HAP-1 (cell line): ENCODE measurements around the gene TBC1D5.
"Not testable (repeated sequence)": the region's sequence is repeated elsewhere in the genome, so short reads cannot be mapped to it uniquely, and the experiment has no call there.

ENCODE experiments used
- DNase-seq, 2 experiments: peaks; one replicate each; pipeline ENCODE4 v3.0.0-alpha.2; 2016 to 2020; ENCODE audit warnings: low spot score in 2 of 2
- H3K27me3 ChIP-seq: fragments of 250-450 bp; sonication (Bioruptor Pico); 2 replicates; pipeline ENCODE4 v1.5.1; 2020; ENCODE audit warnings: low read depth, mild to moderate bottlenecking, moderate library complexity
- H3K36me3 ChIP-seq: fragments of 250-450 bp; sonication (Bioruptor Pico); replicated peaks from 2 replicates; pipeline ENCODE4 v1.5.1; 2020; ENCODE audit warnings: mild to moderate bottlenecking
- H3K4me1 ChIP-seq: fragments of 250-450 bp; sonication (Bioruptor Pico); 2 replicates; pipeline ENCODE4 v1.5.1; 2020; ENCODE audit warnings: mild to moderate bottlenecking
- H3K4me3 ChIP-seq: fragments of 250-450 bp; sonication (Bioruptor Pico); 2 replicates; pipeline ENCODE4 v1.5.1; 2020; ENCODE audit warnings: mild to moderate bottlenecking, moderate library complexity
- H3K9me3 ChIP-seq: fragments of 250-450 bp; sonication (Bioruptor Pico); 2 replicates; pipeline ENCODE4 v1.5.1; 2020; ENCODE audit warnings: mild to moderate bottlenecking, moderate library complexity
- in situ Hi-C: fragments of 300-500 bp; cut with MboI; formaldehyde crosslinking; loops from 3 replicates; pipeline ENCODE4 v1.14.3; 2020; ENCODE audit warnings: low sequenced_read_pairs, inconsistent platforms, mixed read lengths

TBC1D5 gene

DNA sequence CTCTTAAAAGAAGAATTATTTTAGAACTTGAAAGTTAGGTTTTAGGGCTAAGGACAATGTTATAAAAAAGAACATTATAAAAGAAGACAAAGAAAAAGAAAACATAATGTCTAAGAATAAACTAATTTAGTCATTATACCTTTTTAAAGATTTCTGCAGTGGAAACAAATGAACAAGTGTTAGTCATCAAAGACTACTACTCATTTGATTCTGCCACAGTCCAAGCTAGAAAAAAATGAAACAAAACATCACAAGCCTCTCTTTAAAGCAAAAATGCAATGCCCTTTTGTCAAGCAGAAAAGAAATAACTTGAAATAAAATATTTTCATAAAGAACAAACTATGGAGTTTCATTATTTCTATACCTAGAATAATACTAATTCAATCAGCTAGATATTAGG lies 102.0 kb downstream of the TBC1D5 start:
- no peak for DNase-seq
- H3K4me1 ChIP-seq = peaks cover 3% of the 10 kb centered on the region
- no peak overlapping the region for H3K4me3 ChIP-seq
- no peaks in the 10 kb centered on the region for H3K27me3 ChIP-seq
- in situ Hi-C loops = no loop called here
- H3K9me3 ChIP-seq = no peaks in the 10 kb centered on the region
- H3K36me3 ChIP-seq = no peaks in the 10 kb centered on the region

DNA sequence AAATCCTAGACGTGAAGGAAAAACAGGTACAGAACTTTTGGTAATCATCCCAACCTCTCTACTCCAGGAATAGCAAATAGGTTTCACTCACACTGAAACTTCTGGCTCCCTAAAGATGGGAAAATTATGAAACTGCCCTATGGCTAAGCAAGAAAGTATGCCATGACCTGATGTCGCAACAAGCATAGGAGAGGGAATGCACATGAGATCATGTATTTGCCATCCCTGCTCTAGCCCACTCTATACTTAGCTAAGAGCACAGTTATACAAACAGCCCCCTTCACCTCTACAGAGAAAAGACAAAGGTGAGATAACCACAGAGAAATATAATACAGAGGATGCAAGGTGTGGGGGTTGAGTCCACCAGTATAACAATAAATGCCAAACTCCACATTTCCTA lies 102.7 kb downstream of the TBC1D5 start:
- Histone ChIP-seq H3K4me1 (peaks cover 6% of the 10 kb centered on the region), H3K36me3 (no peaks in the 10 kb centered on the region), H3K27me3 (no peaks in the 10 kb centered on the region), H3K9me3 (no peaks in the 10 kb centered on the region), H3K4me3 (no peak overlapping the region)
- no peak for DNase-seq
- in situ Hi-C loops = no loop called here

DNA sequence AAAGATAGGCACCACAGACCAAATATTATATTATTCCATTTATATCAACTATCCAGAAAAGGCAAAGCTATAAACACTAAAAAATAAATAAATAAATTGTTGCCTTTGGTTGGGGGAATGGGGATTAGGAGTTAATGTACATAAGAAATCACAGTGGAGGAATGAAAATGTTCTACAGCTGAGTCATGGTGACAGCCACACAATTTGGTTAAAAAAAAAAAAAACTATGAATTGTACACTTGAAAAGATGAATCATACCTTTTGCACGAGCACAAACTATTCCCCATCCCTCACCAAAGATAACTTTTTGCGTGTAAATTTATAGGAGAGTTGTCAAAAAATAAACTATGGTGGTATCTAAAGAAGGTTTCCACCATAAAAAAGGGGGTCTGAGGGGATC lies 103.2 kb downstream of the TBC1D5 start:
- Histone ChIP-seq H3K36me3 (no peaks in the 10 kb centered on the region), H3K9me3 (no peaks in the 10 kb centered on the region), H3K4me3 (no peak overlapping the region), H3K4me1 (peaks cover 6% of the 10 kb centered on the region), H3K27me3 (no peaks in the 10 kb centered on the region)
- DNase-seq = no peak
- in situ Hi-C loops = no loop called here

DNA sequence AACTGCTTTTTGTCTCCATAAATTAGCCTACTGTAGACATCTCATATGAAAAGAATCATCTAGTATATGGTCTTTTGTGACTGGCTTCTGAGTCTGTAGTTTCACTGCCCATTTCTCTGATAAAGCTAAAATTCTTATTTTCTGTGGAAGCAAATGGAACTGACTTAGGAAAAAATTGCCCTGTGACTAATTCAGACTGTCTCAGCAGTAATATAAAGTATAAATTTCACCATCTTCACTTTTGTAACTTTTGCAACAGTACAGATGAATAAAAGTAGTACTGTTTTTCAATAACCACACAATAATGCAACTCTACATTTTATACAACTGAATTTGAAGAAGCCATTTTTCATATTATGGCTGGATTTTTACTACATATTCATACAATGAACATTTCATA lies 104.1 kb downstream of the TBC1D5 start:
- DNase-seq = no peak
- H3K4me1 ChIP-seq = peaks cover 6% of the 10 kb centered on the region
- in situ Hi-C loops = no loop called here
- H3K36me3 ChIP-seq = no peaks in the 10 kb centered on the region
- H3K4me3 ChIP-seq = no peak overlapping the region
- no peaks in the 10 kb centered on the region for H3K9me3 ChIP-seq
- H3K27me3 ChIP-seq = no peaks in the 10 kb centered on the region

DNA sequence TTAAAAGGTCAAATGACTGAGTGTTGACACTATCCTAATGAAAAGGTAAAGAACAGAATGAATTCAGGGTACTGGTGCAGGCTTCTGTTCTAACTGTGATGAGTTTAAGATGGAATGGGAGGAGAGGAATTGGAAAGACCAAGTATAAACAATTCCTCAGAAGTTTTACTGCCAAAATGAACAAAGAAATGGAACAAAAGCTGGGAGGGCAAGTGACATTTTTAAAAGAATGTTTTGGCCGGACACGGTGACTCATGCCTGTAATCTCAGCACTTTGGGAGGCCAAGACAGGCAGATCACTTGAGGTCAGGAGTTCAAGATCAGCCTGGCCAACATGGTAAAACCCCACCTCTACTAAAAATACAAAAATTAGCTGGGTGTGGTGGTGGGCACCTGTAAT lies 106.8 kb downstream of the TBC1D5 start:
- H3K9me3 ChIP-seq, in situ Hi-C loops, H3K4me1 ChIP-seq, H3K4me3 ChIP-seq, H3K27me3 ChIP-seq, H3K36me3 ChIP-seq: not testable (repeated sequence)
- DNase-seq = peak; percentile 42 to 62

DNA sequence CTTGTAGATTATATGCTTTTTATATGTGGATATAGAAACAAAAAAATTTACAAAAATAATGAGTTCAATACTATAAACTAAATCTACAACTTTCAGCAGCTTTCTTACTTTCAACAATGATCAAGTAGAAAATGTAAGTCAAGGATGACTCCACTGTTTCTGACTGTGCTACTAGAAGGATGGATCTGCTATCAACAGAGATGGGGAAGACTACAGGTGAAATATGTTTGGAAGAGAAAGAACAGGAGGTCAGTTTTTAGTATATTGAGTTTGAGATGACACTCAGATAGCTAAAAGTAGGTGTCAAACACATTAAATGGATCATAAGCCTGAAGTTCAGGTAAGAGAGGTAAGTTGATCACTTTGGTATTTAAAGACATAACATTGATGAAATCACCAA lies 107.5 kb downstream of the TBC1D5 start:
- no peaks in the 10 kb centered on the region for H3K36me3 ChIP-seq
- H3K4me3 ChIP-seq = no peak overlapping the region
- no peaks in the 10 kb centered on the region for H3K27me3 ChIP-seq
- H3K4me1 ChIP-seq = peaks cover 10% of the 10 kb centered on the region
- in situ Hi-C loops = no loop called here
- DNase-seq = no peak
- no peaks in the 10 kb centered on the region for H3K9me3 ChIP-seq

DNA sequence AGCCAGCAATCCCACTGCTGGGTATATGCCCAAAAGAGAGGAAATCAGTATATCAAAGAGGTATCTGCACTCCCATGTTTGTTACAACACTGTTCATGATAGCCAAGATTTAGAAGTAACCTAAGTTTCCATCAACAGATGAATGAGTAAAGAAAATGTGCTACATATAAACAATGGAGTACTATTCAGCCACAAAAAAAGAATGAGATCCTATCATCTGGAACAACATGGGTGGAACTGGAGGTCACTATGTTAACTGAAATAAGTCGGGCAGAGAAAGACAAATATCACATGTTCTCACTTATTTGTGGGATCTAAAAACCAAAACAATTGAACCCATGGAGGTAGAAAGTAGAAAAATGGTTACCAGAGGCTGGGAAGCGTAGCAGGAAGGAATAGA lies 108.2 kb downstream of the TBC1D5 start:
- no peak overlapping the region for H3K4me3 ChIP-seq
- no peaks in the 10 kb centered on the region for H3K9me3 ChIP-seq
- DNase-seq = no peak
- H3K36me3 ChIP-seq = no peaks in the 10 kb centered on the region
- no peaks in the 10 kb centered on the region for H3K27me3 ChIP-seq
- H3K4me1 ChIP-seq = peaks cover 10% of the 10 kb centered on the region
- in situ Hi-C loops = no loop called here

DNA sequence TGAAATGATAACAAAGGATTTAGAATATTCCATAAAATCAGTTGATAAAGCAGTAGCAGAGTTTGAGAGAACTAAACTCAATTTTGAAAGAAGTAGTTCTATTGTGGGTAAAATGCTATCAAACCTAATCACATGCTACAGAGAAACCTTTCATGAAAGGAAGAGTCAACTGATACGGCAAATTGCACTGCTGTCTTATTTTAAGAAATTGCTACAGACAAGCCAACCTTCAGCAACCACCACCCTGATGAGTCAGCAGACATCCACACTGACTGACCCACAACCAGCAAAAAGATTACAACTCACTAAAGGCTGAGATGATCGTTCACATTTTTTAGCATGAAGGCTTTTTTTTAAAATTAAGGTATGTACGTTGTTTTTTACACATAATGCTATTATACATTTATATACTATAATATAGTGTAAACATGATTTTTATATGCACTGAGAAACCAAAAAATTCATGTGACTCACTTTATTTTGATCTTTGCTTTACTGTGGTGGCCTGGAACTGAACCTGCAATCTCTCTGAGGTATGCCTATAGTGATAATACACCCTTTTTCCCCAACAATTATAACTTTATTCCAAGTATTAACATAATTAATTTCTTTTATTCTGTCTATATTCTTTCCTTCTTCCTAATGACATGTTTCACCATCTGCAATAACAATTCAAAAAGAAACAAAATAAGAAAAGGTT lies 109.9 kb downstream of the TBC1D5 start:
- H3K27me3 ChIP-seq = no peaks in the 10 kb centered on the region
- in situ Hi-C loops = no loop called here
- DNase-seq = no peak
- no peaks in the 10 kb centered on the region for H3K9me3 ChIP-seq
- H3K36me3 ChIP-seq = no peaks in the 10 kb centered on the region
- H3K4me1 ChIP-seq = peaks cover 10% of the 10 kb centered on the region
- H3K4me3 ChIP-seq = no peak overlapping the region

DNA sequence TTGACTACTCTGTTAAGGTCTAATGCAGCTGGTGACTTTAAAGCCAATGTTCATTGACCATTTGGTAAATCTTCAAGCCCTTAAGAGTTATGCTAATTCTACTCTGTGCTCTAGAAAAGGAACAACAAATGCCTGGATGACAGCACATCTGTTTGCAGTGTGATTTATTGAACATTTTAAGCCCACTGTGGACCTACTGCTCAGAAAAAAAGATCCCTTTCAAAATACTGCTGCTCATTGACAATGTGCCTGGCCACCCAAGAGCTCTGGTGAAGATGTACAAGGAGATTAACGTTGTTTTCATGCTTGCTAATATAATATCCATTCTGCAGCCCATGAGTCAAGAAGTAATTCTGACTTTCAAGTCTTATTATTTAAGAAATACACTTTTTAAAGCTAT lies 110.8 kb downstream of the TBC1D5 start:
- Histone ChIP-seq H3K27me3 (no peaks in the 10 kb centered on the region), H3K4me1 (peaks cover 13% of the 10 kb centered on the region), H3K9me3 (no peaks in the 10 kb centered on the region), H3K36me3 (no peaks in the 10 kb centered on the region), H3K4me3 (no peak overlapping the region)
- in situ Hi-C loops = no loop called here
- peak in 1 of 2 experiments; percentile 35 for DNase-seq

DNA sequence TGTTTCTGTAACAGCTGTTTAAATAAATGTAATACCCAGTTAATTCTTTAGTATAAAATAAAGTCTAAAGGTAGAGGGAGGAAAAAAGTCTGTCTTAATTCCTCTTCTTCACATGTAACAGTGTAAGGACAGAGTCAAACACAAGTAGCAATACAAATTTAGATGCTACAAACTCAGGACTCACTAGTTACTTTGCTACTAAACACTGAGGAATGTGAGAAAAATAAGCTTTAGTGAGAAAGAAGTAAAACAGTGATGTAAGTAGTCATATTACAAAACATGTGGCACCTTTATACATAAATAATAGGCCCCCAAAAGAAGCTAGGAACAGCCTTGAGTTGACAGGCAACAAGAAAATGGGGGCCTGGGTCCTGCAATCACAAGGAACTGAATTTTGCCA lies 113.0 kb downstream of the TBC1D5 start:
- Histone ChIP-seq H3K36me3 (no peaks in the 10 kb centered on the region), H3K9me3 (no peaks in the 10 kb centered on the region), H3K27me3 (no peaks in the 10 kb centered on the region), H3K4me3 (no peak overlapping the region), H3K4me1 (peaks cover 23% of the 10 kb centered on the region)
- DNase-seq = no peak
- in situ Hi-C loops = no loop called here

DNA sequence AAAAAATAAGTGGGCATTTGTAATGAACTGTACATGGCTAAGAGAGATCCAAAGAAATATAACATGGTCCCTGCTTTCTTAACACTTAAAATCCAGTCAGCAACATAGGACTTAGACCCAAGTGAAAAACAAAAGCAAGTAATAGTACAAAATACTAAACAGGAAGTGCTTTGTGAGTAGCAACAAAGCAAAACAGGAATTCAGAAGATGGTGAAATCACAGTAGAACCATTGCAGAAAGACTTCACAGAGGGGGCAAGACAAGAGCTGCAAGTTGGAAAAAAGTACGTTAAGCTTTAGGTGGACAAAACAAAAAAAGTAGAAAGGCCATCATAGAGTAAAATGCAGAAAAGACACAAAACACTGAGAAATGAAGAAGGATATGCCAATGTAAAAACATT lies 116.0 kb downstream of the TBC1D5 start:
- H3K27me3 ChIP-seq = no peaks in the 10 kb centered on the region
- DNase-seq = no peak
- in situ Hi-C loops = no loop called here
- H3K4me3 ChIP-seq = no peak overlapping the region
- H3K36me3 ChIP-seq = no peaks in the 10 kb centered on the region
- no peaks in the 10 kb centered on the region for H3K9me3 ChIP-seq
- H3K4me1 ChIP-seq = peaks cover 19% of the 10 kb centered on the region

DNA sequence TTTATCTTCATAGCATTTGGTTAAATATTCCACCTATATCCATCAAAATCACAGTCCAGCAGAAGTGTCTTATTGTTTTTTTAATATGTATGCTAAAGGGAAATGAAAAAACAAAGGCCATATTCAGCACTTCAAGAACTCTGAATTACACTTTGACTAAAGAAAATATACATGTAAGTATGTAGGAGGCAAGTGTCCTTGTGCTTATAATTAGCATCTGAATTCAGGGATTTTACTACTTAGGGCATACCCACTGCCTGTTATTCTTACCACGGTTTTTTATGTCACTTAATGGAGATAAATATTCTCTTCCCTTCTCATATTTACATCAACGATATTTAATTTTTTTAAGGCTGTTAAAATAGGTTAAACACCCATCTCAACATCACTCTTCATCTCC lies 117.3 kb downstream of the TBC1D5 start:
- H3K4me3 ChIP-seq = no peak overlapping the region
- no peaks in the 10 kb centered on the region for H3K36me3 ChIP-seq
- no peaks in the 10 kb centered on the region for H3K27me3 ChIP-seq
- no peaks in the 10 kb centered on the region for H3K9me3 ChIP-seq
- DNase-seq = peak in 1 of 2 experiments; percentile 95
- in situ Hi-C loops = no loop called here
- peaks cover 19% of the 10 kb centered on the region for H3K4me1 ChIP-seq

DNA sequence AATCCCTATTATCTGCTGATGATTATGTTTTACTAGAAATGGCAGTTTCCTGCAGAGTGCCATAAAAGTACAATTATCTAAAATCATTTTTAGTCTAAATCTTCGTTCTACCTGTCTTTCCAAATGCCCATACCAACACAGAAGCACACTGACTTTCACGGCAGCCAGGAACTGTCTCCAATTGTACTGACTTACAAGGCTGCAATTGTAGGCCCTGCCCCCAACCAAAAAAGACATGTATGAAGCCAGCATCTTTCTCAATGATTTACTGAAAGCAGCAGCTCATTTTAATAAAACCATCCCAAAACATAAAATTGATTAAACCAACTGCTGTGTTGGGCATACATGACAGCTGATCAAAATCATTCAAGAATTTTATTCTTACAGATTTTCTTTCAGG lies 119.0 kb downstream of the TBC1D5 start:
- Histone ChIP-seq H3K4me3 (no peak overlapping the region), H3K4me1 (peaks cover 19% of the 10 kb centered on the region), H3K9me3 (no peaks in the 10 kb centered on the region), H3K27me3 (no peaks in the 10 kb centered on the region), H3K36me3 (no peaks in the 10 kb centered on the region)
- no peak for DNase-seq
- in situ Hi-C loops = no loop called here

DNA sequence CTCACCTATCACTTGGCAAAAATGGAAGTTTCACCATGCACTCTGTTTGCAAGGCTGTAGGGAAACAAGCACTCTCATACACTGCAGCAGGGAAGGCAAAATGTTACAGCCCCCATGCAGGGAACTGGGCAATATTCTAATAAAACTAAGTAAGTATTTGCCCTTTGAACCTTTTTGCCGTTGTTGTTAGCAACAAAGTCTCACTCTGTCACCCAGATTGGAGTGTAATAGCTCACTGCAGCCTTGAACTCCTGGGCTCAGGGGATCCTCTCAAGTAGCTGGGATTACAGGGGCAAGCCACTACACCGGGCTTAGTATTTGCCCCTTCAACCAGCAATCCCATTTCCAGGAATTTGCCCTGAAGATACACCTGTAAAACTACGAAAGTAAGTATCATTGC lies 122.5 kb downstream of the TBC1D5 start:
- peaks cover 6% of the 10 kb centered on the region for H3K4me1 ChIP-seq
- no peak for DNase-seq
- in situ Hi-C loops = no loop called here
- H3K4me3 ChIP-seq = no peak overlapping the region
- H3K36me3 ChIP-seq = no peaks in the 10 kb centered on the region
- no peaks in the 10 kb centered on the region for H3K27me3 ChIP-seq
- H3K9me3 ChIP-seq = no peaks in the 10 kb centered on the region

DNA sequence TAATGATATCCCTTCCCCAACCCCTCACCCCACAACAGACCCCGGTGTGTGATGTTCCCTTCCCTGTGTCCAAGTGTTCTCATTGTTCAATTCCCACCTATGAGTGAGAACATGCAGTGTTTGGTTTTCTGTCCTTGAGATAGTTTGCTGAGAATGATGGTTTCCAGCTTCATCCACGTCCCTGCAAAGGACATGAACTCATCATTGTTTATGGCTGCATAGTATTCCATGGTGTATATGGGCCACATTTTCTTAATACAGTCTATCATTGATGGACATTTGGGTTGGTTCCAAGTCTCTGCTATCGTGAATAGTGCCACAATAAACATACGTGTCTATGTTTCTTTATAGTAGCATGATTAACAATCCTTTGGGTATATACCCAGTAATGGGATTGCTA lies 129.4 kb downstream of the TBC1D5 start:
- H3K36me3 ChIP-seq, DNase-seq, in situ Hi-C loops, H3K27me3 ChIP-seq, H3K9me3 ChIP-seq, H3K4me3 ChIP-seq, H3K4me1 ChIP-seq: not testable (repeated sequence)
